ENCODE data around the gene GATAD2B.
"Not testable (repeated sequence)": the region's sequence is repeated elsewhere in the genome, so short reads cannot be mapped to it uniquely, and the experiment has no call there.

Gene GATAD2B

GRCh38 chr1:153778051-153778823 is 144.5 kb downstream of the GATAD2B start:
- no peak for DNase-seq (ENCODE audit: low read depth in 2 of 2)

- DNase-seq (ENCODE audit: low read depth in 2 of 2): no peak
Observed at GRCh38 chr1:153777648-153778047, 145.1 kb downstream of the GATAD2B start.

GRCh38 chr1:153776845-153777370 is 145.9 kb downstream of the GATAD2B start:
- no peak for DNase-seq (ENCODE audit: low read depth in 2 of 2)

- DNase-seq (ENCODE audit: low read depth in 2 of 2): no peak
Observed at GRCh38 chr1:153776352-153776751, 146.4 kb downstream of the GATAD2B start.

GRCh38 chr1:153775458-153776327 is 147.1 kb downstream of the GATAD2B start:
- DNase-seq (ENCODE audit: low read depth in 2 of 2): peak; percentile 38 to 42

GRCh38 chr1:153774780-153775457 is 147.9 kb downstream of the GATAD2B start, which contains the start of gene SLC27A3:
TSS of gene SLC27A3 (plus strand) at chr1:153775407. CDS start at chr1:153775498, 91 bp downstream.
- peak; percentile 7 to 13 for DNase-seq (ENCODE audit: low read depth in 2 of 2)

GRCh38 chr1:153774026-153774595 is 148.7 kb downstream of the GATAD2B start:
- DNase-seq (ENCODE audit: low read depth in 2 of 2): no peak

GRCh38 chr1:153773096-153773921 is 149.5 kb downstream of the GATAD2B start:
- DNase-seq (ENCODE audit: low read depth in 2 of 2): no peak

GRCh38 chr1:153771841-153772593 is 150.8 kb downstream of the GATAD2B start:
- DNase-seq (ENCODE audit: low read depth in 2 of 2): no peak

GRCh38 chr1:153771261-153771660 is 151.5 kb downstream of the GATAD2B start:
- no peak for DNase-seq (ENCODE audit: low read depth in 2 of 2)

- DNase-seq (ENCODE audit: low read depth in 2 of 2): no peak
Observed at GRCh38 chr1:153770797-153771196, 152.0 kb downstream of the GATAD2B start.

GRCh38 chr1:153769221-153769620 is 153.6 kb downstream of the GATAD2B start:
- DNase-seq (ENCODE audit: low read depth in 2 of 2): no peak

GRCh38 chr1:153768316-153769181 is 154.2 kb downstream of the GATAD2B start:
- no peak for DNase-seq (ENCODE audit: low read depth in 2 of 2)

- DNase-seq (ENCODE audit: low read depth in 2 of 2): no peak
Observed at GRCh38 chr1:153767519-153767918, 155.3 kb downstream of the GATAD2B start.

- not testable (repeated sequence) for DNase-seq (ENCODE audit: low read depth in 2 of 2)
Observed at GRCh38 chr1:153766663-153767062, 156.1 kb downstream of the GATAD2B start.

GRCh38 chr1:153764310-153764709 is 158.5 kb downstream of the GATAD2B start:
- no peak for DNase-seq (ENCODE audit: low read depth in 2 of 2)

GRCh38 chr1:153763365-153764225 is 159.2 kb downstream of the GATAD2B start:
- no peak for DNase-seq (ENCODE audit: low read depth in 2 of 2)

GRCh38 chr1:153760440-153760839 is 162.3 kb downstream of the GATAD2B start:
- no peak for DNase-seq (ENCODE audit: low read depth in 2 of 2)
